Activated naive CD4-positive, alpha-beta T cell (primary cell): ENCODE results near the gene EFL1.

Experiments used
- DNase-seq, 4 experiments: peaks; one replicate each; lab custom pipeline; 2025; lab: John Stamatoyannopoulos, UW

Gene EFL1

DNA sequence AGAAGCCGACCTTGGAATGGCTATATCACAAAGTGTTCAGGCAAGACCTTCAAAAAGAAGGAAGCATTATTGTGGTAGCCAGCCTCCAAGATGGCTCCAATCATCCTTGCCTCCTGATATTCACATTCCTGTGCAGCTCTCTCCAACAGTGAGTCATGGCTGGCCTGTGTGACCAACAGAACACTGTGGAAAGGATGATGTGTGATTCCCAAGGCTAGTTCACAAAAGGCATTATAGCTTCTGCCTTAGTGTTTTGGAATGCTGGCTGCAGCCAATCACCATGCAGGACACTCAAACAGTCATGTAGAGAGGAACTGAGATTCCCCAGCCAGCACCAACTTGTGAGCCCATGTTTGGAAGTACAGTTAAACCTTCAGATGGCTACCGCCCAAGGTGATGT is 102.6 kb downstream of the EFL1 start:
- no peak for DNase-seq

DNA sequence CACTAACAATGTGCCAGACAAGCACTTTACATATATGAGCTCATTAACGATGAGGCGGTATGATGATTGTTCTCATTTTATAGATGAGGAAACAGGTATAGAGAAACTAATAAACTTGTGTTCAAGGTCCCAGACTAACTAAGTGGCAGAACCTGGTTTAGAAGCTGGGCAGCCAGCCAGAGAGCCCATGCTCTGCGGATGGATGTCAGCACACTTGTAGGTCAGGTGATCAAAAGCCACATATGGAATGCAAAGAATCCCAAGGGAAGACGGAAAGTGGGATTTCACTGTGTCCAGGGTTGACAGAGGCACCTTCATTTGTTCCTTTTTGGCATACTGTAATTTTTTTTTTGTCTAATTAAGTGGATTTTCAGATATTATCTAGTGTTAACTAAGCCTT is 103.7 kb downstream of the EFL1 start:
- DNase-seq, result no peak

DNA sequence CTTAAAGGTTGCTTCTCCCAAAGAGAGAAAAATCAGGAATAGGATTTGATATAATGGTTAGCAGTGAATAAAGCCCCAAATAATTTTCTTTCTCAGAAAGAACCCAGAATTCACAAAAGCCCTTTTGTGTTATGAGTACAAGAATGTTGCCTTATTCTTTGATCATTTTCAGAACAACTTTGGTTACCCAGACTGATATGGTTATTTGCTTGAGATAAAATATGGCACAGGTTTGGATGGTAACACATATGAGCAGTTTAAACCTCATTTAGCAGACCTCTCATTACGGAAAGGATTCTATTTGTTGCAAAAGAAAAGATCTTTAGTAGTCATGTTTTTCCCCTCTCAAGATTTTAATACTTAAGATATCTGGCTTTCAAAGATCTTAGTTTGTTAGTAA is 111.9 kb downstream of the EFL1 start:
- DNase-seq, result no peak

DNA sequence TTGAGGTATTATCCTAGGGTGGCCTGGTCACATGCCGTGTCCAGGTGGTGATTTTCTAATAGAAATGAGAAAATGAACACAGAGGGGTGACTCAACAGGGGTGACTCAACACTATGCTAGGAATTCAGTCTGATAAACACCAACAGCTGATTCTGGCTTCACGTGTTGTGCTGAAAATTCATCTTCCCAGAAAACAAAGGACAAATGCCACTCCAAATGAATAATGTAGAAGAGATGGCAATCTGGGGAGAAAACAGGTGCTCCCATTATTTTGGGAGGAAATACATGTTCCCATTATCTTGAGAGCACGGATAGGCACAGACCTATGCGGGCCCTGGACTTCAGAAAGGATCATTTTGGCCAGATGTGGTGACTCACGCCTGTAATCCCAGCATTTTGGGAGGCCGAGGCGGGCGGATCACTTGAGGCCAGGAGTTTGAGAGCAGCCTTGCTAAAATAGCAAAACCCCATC is 115.5 kb downstream of the EFL1 start:
- no peak for DNase-seq

DNA sequence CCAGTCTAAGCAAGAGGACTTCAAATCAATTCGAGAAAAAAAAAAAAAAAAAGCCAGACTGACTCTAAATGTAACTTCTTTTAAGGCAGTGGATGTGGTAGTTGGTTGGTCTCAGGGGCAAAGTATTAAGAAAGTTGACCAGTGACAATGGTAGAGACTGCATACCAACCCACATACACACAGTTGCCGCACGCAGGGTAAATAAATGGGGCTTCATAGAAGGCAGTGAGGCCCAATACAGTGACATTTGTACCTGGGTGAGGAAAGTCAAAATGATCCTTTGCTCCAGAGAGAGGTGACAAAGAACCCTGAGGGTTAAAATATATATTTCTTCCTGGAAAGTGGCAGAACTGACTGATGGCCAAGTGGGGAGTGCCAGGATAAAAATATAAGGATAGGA is 116.0 kb downstream of the EFL1 start:
- DNase-seq, result no peak

DNA sequence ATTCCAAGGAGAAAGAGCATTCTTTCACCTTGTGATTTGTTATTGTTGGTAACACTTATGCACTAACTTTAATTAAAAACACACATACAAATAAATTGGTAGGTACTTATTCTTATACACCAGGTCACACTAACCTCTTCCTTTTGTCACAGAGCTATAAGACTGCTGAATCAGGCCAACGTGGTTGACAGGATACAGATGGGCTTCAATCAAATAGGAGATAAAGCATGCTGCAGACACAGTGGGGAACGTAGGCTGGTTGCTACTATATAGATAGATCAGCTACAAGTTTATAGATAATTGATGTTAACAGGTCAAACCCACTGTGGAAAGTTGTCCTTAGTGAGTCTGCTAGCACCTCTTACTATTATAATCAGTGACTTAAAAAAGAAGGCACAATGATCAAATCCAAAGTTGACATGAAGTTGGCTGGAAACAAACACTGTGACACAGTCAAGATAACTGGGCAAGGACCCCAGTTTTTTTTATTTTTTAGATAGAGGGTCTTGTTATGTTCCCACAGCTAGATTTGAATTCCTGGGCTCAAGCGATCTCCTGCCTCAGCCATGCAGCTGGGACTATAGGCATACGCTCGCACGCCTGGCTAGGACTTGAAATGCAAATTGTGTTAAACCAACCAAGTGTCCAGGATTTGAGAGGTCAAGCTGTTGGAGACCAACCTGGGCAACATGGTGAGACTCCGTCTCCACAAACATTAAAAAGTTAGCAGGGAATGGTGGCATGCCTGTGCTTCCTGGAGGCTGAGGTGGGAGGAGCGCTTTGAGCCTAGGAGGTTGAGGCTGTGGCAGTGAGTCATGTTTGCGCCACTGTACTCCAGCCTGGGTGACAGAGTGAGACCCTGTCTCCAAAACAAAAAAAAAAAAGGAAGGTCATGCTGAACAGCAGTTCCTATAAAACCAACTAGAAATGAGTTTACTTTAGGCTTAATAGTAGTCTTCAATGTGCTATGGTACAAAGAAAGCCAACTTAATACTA is 118.8 kb downstream of the EFL1 start:
- DNase-seq, result no peak

DNA sequence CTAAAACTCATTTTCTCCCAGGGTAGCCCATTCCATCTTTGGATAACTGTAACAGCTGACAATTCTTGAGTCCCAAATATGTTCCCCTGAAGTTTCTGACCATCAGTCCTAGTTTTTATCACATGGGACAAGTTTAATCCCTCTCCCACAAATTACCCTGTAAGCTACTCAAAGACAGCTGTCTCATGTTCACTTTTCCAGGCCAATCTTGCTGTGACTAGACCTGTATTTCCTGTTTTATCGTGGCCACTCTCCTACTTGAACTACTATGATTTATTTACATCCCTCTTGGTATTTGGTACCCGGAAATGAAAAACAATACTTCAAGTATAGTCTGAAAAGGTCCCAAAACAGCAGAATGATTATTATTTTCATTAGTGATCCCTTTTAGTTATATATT is 121.6 kb downstream of the EFL1 start:
- no peak for DNase-seq

DNA sequence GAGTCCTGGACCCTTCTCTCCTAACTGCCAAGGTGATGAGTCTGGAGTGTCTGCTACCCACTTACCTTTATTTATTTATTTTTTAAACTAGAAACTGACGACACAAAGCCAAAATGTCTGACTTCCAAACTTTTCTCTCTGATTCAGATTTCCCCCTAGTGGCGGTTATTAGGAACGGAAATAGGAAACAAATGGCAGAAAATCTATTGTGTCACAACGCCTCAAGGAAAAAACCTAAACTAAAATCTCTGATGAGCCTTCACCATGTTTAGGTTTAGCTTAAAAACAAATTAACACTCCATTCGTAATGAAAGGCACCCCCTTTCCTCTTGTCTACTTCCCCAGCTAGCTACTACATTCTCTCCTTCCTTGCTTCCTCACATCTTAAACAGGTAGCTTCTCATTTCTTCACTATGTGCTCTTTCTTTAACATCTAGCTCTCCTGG is 122.7 kb downstream of the EFL1 start:
- no peak for DNase-seq

DNA sequence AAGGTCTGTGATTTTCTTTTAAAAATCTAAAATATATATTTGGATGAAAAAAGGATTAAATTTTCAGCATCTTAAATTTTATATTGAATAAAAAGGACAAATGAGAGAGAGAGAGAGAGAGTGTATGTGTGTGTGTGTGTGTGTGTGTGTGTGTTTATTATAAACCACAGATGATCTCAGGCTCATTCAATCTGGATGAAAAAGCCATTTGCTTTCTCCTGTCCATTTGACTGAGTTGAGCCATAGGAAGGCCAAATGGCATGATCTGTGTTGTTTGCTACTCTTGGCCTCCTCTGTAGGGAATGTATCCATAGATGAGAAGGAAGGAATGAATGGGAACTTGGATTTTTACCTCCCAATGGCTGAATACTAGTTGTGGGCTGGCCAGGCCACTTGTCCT is 124.2 kb downstream of the EFL1 start:
- DNase-seq, result no peak

DNA sequence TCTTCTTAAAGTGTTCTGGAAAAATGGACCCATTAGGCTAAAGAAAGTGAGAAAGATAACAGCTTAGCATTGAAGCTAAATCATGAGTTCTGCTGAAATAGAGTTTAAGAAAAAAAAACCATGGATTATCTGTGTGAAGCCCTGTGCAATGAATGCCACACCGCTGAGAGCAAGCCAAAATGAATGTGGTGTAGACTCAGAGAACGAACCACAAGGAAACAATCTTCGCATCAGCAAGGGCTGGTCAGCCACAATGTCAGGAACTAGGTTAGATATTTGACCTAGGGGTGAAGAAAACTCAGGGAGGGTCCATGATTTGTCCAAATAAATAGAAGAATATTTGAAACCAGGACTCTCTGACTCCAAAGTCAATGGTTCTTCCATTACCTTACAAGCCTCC is 125.3 kb downstream of the EFL1 start:
- no peak for DNase-seq

DNA sequence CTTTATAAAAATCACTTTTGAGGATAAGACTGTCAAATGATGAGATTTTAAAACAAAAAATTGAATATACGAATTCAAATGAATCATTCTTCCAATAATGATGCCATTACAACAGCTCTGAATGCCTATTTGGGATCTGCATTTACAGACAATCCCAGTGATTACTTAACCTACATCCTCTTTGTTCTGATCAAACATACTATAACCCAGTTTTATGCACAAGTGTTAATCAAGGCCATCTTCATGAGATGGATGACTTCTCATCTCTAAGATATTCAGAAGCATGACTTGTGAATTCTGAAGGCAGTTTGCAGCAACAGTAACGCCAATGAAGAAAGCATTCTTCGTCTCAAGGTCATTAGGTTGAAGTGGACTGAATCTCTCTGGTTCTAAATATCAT is 126.4 kb downstream of the EFL1 start:
- no peak for DNase-seq

DNA sequence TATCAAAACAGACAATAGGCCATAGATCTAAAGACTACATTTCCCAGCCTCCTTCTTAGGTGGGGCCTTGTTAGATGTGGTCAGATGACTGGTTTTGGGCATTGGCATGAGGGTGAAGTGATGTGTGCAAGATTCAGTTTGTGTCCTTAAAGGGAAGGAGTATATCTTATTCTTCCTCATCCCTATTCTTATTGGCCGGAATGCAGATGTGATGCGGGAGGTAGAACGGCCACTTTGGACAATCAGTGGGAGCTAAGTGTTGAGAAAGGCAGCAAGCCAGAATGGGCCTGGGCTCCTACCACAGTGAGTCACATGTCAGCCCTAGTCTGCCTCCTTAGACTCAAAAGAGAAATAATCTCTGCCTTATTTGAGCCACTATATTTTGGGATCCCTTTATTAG is 126.9 kb downstream of the EFL1 start:
- DNase-seq, result no peak

DNA sequence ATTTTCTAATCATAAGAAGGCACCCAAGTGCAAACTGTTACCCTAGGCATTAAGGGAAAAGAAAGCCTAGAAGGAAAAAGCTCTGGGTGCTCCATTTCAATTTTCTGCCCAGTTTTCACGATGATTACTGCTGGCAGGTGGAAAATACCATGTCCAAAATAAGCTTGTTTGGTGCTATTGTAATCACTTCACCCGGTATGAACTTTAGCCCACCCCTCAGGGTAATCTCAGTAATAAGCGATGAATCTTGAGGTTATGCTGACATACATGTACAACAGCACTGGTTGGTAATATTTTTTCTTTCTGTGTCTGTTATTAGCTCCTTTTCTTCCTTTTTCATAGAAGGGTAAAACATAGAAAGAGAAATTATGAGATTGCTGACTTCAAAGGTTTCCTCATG is 128.1 kb downstream of the EFL1 start:
- no peak for DNase-seq

DNA sequence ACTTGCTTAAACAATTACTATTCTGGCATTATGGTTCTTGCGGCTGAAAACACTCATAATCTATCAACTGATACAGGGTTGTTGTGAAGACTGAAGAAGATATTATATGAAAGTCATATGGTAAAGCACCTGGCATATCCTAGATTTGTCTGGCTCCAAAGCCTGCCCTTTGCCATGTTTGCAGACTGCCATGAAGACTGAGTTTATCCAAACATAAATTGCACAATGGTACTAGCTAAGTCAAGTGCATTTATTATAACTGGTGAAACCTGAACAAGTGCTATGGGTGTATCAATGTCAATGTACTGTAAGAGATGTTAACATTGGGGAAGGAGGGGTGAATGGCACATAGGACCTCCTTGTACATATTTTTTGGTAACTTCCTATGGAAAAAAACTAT is 129.3 kb downstream of the EFL1 start:
- no peak for DNase-seq

DNA sequence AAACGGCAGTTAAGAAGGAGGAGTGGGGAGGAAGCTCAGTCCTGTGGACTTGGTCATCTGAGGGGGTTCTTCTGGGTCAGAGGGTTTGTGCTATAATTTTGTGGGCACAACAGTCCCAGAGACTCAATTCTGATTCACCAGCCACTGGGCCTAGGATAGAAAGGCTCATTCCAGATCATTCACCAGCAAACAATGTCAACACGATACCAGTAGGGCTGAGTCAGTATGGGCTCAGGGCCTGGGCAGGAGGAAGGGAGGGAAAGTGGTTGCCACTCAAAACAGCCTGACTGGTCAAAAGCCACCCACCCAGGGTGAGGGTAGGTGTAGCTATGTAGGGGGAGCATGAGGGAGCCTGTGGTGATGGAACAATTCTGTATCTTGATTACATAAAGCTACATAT is 129.8 kb downstream of the EFL1 start:
- DNase-seq, result no peak

DNA sequence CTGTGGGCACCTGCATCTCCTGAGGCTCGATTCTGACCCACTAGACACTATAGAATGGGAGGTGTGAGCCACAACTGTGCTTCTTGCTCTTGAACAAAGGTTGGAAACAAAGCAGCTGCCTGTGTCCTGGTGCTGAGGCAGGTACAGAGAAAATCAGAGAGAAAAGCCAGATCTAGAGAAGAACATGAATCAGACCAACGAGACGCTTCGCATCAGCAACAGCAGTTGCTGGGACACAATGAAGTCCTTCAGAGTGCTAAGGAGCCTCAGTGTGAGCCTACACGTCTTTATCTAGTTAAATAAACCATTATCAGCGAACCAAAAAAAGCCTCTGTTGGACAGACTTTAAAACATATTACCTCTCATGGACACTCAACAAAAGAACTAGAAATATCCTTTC is 130.4 kb downstream of the EFL1 start:
- no peak for DNase-seq

DNA sequence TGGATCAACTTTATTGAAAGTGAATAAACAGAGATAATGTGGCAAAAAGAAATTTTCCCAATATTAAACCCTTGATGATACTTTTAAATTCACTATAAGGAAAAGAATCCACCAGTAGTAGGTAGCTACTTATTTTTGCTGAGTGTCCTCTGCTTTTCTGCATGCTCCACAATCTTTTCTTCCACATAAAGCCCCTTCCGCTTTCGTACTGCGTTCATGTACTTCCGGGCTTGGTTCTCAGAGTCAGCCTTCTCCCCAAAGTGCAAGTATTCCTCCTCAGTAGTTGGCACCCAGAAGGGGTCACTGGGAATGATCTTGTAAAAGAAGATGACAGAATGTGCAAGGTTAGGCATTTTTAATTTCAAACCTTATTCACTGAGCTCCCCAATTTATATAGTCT is 132.3 kb downstream of the EFL1 start:
- no peak for DNase-seq

DNA sequence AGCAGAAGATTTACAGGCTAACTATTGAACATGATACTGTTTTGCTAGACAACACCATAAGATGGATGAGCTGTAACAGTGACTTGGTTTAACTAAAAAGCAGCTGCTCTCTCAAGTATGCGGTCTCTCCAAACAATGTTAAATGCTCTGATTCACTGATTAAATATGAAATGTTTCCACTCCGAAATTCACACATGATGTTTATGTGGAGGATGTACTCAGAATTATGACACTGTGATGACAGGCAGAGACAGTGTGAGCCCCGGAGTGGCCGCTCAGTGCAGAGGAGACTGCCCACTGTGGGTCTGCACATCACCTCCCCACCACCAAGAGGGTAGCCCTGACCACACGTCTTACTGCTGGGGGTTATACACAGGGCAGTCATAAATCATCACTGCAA is 132.8 kb downstream of the EFL1 start:
- no peak for DNase-seq

DNA sequence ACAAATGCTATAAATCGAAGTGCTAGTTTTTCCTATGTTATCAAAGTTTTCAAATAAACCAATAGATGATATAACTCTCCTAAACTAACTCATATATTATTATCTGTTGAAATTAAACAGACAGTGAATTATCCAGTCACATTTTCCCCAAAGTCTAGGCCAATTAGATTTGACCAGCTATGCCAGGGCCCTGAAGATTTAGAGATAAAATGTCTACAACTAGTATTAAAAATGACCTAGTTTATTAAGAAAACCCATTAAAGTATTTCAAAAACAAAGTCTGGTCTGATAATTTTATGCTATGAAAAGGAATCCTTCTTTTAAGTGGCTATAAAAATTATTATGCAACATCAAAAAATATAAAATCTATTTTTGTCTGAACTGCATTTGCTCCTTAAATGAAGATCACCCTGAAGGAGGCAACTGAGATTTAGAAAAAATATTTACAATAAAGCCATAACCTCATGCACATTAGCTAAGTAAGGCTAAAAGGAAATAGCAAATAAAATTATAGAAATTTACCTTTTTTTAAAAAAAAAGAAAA is 133.3 kb downstream of the EFL1 start:
- DNase-seq, result no peak

DNA sequence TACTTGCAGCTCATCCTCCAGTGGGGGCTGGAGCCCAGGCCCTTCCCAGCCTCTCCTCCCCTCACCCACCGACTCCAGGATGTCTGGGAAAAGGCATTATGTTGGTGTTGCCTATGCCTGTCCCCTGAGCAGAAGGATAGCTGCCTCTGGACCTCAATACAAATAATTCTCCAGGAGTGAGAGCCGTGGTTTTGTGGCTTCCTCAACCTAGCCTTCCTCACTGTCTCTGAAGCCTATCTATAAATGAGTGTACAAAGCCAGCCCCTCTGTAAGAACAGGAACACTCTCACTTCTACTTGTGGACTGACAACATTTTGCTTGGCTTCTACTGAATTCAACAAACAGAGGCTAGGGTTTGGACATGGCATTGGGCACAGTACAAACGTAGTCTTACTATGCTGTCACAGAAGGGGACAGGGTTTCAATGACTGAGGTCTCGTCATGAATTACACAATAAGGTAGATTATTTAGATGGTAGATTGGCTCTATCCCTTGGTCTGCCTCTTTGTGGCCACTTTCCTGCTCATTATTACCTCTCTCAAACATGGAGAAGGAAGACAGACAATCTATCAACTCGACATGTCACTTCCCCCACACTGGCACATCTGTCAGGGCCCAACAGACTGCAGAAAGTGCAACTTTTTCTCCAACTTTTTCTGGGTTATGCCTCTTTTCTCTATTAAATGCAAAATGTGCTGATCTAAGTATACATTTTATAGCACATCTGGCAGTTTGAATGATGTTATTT is 134.0 kb downstream of the EFL1 start:
- DNase-seq, result no peak

DNA sequence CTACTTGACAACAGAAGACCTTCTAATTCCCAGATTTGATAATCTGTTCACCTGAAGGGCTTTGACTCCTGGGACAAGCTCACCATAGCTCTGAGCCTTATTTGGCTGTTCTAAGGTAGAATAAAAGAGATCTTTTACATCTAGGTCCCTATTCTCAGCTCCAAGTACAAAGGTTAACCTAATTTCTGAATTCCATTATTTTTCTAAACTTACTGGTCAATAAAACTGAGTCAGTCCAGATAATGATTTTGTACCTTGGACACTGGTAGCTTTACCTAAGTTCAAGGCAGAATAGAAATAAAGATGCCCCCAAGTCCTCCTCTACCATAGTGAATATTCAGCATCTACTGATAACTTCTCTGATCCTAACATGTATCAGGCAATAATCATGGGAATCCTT is 135.0 kb downstream of the EFL1 start:
- DNase-seq, result no peak

DNA sequence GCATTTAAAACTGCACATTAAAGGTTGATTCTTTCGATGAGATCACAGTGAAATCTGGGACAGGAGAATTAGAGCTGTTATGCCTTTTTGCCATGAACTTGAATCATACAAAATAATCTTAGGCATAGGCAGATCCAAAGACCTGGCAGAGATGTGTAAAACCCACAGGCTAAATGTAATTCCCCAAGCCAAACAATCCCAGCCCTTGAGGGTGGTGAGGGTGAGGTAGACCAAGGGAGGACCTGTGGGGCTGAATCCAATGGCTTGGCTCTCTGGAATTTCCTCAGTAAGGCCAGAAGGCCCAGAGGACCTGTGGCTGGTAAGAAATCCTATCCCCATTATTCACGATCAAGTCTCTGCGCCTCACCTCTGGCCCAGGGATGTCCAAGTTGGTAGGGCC is 136.2 kb downstream of the EFL1 start:
- DNase-seq, result no peak
